ENCODE data around the gene DIS3L2.
"Not testable (repeated sequence)": the region's sequence is repeated elsewhere in the genome, so short reads cannot be mapped to it uniquely, and the experiment has no call there.

The DIS3L2 gene

GRCh38 chr2:232377841-232378734 is 416.6 kb downstream of the DIS3L2 start:
- no peak for DNase-seq

DNA sequence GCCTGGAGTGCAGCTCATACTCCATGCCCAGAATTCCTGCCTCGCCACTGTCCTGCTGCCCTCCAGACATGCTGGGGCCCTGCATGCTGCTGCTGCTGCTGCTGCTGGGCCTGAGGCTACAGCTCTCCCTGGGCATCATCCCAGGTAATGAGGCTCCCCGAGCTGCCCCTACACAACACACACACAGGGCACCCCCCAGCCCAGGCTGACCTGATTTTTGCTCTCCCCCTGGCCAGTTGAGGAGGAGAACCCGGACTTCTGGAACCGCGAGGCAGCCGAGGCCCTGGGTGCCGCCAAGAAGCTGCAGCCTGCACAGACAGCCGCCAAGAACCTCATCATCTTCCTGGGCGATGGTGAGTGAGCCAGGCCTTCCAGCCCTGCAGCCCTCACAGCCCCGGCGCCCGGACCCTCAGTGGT is 417.2 kb downstream of the DIS3L2 start, which contains the start of gene ALPP:
TSS of gene ALPP (plus strand) at position 17 of the 417 bp plus-strand sequence. CDS start at position 69, 52 bp downstream.
- not testable (repeated sequence) for DNase-seq

DNA sequence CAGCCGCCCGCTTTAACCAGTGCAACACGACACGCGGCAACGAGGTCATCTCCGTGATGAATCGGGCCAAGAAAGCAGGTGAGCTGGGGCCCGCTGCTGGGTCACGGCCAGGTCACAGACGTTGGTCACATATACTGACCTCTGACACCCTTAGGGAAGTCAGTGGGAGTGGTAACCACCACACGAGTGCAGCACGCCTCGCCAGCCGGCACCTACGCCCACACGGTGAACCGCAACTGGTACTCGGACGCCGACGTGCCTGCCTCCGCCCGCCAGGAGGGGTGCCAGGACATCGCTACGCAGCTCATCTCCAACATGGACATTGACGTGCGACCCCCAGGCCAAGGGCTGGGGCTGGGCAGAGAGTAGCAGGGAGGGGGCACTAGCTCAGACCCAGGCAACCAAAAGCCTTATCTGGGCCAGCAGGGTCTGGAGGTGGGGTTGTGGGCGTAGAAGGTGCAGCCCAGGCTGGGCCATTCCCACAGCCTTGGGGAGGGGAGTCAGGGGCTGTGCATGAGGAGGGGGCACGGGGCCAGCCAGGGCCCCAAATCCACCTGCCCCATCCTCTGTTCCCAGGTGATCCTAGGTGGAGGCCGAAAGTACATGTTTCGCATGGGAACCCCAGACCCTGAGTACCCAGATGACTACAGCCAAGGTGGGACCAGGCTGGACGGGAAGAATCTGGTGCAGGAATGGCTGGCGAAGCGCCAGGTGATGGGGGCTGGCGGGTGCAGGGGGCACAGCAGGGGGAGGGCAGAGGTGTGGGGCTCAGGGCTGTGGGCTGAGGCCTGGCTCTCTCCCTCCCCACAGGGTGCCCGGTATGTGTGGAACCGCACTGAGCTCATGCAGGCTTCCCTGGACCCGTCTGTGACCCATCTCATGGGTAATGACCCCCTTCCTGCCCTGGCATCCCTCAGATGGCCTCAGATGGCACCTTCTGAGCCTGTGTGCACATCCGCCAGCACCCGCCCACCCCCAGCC is 418.4 kb downstream of the DIS3L2 start:
- DNase-seq, result not testable (repeated sequence)

- DNase-seq, result not testable (repeated sequence)
Observed at GRCh38 chr2:232381204-232382031, 419.9 kb downstream of the DIS3L2 start.

DNA sequence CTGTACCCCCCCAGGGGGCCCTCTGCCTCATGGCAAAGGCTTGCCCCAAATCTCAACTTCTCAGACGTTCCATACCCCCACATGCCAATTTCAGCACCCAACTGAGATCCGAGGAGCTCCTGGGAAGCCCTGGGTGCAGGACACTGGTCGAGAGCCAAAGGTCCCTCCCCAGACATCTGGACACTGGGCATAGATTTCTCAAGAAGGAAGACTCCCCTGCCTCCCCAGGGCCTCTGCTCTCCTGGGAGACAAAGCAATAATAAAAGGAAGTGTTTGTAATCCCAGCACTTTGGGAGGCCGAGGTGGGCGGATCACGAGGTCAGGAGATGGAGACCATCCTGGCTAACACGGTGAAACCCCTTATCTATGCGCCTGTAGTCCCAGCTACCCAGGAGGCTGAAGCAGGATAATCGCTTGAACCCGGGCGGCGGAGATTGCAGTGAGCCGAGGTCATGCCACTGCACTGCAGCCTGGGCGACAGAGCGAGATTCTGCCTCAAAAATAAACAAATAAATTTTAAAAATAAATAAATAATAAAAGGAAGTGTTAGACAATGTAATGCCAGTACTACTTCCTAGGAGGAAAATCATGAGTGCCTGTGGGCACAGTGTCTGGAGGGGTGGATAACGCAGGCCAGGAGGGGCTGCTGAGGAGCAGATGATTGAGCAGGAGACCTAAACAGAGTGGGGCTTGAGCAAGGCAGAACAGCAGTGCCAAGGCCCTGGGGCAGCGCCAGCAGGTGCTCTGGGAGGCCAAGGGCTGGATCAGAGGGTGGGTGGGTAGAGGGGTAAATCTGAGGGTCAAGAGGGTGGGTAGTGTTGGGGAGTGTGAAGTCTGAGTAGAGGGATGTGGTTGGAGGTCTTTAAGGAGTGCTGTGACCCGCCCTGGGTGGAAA is 421.1 kb downstream of the DIS3L2 start:
- DNase-seq, result no peak

DNA sequence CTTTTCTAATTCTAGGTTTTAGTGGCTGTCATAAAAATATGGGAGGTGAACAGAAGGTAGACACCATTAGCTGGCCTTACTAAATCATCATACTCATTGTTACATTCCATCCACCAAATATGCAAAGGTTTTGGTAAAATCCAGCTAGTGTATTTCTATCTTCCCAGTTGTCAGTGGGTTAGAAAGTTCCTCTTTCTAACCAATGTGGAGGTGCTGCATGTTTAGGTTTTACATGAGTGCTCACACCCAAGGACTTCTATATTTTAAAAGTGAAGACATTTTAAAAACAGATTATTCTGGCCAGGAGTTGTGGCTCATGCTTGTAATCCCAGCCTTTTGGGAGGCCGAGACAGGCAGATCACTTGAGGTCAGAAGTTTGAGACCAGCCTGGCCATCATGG is 423.0 kb downstream of the DIS3L2 start:
- no peak for DNase-seq

GRCh38 chr2:232385058-232385457 is 423.5 kb downstream of the DIS3L2 start:
- DNase-seq, result not testable (repeated sequence)

GRCh38 chr2:232385660-232386489 is 424.4 kb downstream of the DIS3L2 start:
- DNase-seq, result no peak

DNA sequence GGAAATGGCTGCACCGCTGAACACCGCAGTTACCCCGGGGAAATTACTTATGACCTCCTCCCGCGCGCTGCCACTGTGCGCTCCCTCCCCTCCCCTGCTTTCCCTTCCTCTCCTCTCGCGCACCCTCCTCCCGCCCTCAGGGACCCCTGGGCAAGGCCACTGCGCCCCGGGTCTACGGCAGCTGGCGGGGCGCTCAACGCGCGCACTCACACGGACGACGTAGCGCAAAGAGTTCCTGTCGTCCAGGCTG is 424.9 kb downstream of the DIS3L2 start:
- DNase-seq, result no peak
